ENCODE results near the gene STEAP1.

STEAP1 gene

DNA sequence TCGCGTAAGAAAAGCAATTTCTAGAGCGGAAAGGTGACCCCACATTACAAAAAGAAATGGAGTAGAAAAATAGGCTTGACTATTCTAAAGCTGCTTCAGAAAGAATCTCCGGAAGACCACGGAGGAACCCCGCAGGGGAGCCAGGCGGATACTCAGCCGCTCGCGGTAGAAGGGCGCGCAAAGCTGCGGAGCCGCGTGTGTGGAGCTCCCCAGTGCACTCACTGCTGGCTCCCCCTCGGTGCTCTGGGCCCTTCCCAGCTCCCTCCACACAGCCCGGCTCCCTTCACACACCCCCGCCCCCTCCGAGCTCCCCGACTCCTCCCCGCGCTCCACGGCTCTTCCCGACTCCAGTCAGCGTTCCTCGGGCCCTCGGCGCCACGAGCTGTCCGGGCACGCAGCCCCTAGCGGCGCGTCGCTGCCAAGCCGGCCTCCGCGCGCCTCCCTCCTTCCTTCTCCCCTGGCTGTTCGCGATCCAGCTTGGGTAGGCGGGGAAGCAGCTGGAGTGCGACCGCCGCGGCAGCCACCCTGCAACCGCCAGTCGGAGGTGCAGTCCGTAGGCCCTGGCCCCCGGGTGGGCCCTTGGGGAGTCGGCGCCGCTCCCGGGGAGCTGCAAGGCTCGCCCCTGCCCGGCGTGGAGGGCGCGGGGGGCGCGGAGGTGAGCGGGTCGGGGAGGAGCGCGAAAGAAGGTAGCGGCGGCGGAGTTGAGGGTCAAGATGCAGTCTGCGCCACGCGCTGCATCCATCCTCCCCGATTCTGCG lies 57.3 kb downstream of the STEAP1 start, which contains the start of gene STEAP2:
TSS of gene STEAP2 (plus strand) at position 350 of the 758 bp plus-strand sequence. CDS start 13,343 bp downstream, outside the sequence.
- peak; percentile 74 for DNase-seq (ENCODE audit: low spot score)

DNA sequence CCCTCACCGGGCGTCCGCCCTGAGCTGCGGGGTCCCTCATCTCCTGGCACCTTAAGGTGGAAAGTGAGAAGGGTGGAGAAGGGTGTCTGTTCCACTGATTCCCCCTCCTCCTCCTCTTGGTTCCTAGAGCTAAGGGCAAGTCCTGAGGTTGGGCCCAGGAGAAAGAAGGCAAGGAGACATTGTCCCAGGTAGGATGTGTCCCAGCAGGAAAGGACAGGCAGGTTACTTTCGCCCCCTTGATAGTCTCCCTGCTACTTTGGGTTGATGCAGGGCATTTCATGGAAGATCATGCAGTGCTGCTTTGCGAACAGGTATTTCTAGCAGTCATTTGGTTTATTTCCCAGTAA lies 57.9 kb downstream of the STEAP1 start:
- DNase-seq (ENCODE audit: low spot score): peak; percentile 30

DNA sequence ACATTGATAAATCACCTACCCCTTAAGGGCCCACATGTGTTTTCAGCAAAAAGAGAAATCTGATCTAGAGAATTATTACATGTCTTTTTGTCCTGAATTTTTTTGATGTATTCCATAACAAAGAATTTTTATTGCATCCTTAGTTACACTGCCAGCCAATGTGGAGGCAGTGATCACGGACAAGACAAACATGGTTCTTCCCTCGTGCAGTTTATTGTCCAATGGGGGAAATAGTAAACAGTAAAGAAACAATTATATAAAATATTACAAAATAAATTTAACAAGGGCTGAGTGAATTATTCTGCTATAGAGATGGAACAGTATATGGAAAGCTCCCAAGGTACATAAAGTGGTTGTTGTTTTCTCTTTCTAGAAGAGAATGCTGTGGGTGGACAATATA lies 59.3 kb downstream of the STEAP1 start:
- DNase-seq (ENCODE audit: low spot score): no peak
